ENCODE data around the gene SLBP.
A peak's percentile ranks its signal among the peaks of the same experiment; 100 is the strongest.

SLBP gene

GRCh38 chr4:1720163-1720983 is 8.3 kb upstream of the SLBP start:
- TF ChIP-seq POLR2AphosphoS5 (IDR thresholded peaks at IDR 0.05; ENCODE audit: low read depth, low read length): 0 out of 2 replicates have a peak, but pooled peaks have one; percentile 5
- no peak for TF ChIP-seq SIN3A (IDR thresholded peaks at IDR 0.05; ENCODE audit: borderline replicate concordance, insufficient read depth, low read length)

- TF ChIP-seq REST (IDR thresholded peaks at IDR 0.05; ENCODE audit: insufficient read depth in 1 of 2, low read depth in 2 of 2, low read length in 2 of 2) (no peak), POLR2AphosphoS5 (IDR thresholded peaks at IDR 0.05; ENCODE audit: low read depth, low read length) (no peak), FOXP2 (optimal IDR thresholded peaks at IDR 0.05; ENCODE audit: borderline replicate concordance, extremely low read depth, extremely low read length, insufficient read depth) (no peak), TAF1 (IDR thresholded peaks at IDR 0.05; ENCODE audit: borderline replicate concordance, insufficient read depth, low read length) (no peak), SIN3A (IDR thresholded peaks at IDR 0.05; ENCODE audit: borderline replicate concordance, insufficient read depth, low read length) (no peak)
These were observed 6.2 kb upstream of the SLBP start for GRCh38 chr4:1718095-1718850.

GRCh38 chr4:1717129-1718094 is 5.3 kb upstream of the SLBP start:
- TF ChIP-seq FOXP2 (optimal IDR thresholded peaks at IDR 0.05; ENCODE audit: borderline replicate concordance, extremely low read depth, extremely low read length, insufficient read depth) (no peak), POLR2AphosphoS5 (IDR thresholded peaks at IDR 0.05; ENCODE audit: low read depth, low read length) (no peak; the same call in 1 of the 2 replicates), SIN3A (IDR thresholded peaks at IDR 0.05; ENCODE audit: borderline replicate concordance, insufficient read depth, low read length) (no peak), REST (IDR thresholded peaks at IDR 0.05; ENCODE audit: insufficient read depth in 1 of 2, low read depth in 2 of 2, low read length in 2 of 2) (no peak), TAF1 (IDR thresholded peaks at IDR 0.05; ENCODE audit: borderline replicate concordance, insufficient read depth, low read length) (no peak)

- TF ChIP-seq FOXP2 (optimal IDR thresholded peaks at IDR 0.05; ENCODE audit: borderline replicate concordance, extremely low read depth, extremely low read length, insufficient read depth) (no peak), REST (IDR thresholded peaks at IDR 0.05; ENCODE audit: insufficient read depth in 1 of 2, low read depth in 2 of 2, low read length in 2 of 2) (no peak), POLR2AphosphoS5 (IDR thresholded peaks at IDR 0.05; ENCODE audit: low read depth, low read length) (no peak), SIN3A (IDR thresholded peaks at IDR 0.05; ENCODE audit: borderline replicate concordance, insufficient read depth, low read length) (no peak), TAF1 (IDR thresholded peaks at IDR 0.05; ENCODE audit: borderline replicate concordance, insufficient read depth, low read length) (no peak)
These were observed 4.2 kb upstream of the SLBP start for GRCh38 chr4:1716065-1716945.
